GM21528 (cell line): ENCODE results near the gene RALGPS2.

Experiments used
- ATAC-seq: cut with Tn5 transposase; IDR thresholded peaks from one replicate; pipeline ENCODE4 v1.9.1; 2021; ENCODE audit warnings: mild to moderate bottlenecking, moderate library complexity; ENCODE audit not compliant: unreplicated experiment, low FRiP score

Gene RALGPS2

GRCh38 chr1:178959543-178960460 lies 234.8 kb downstream of the RALGPS2 start:
- no peak for ATAC-seq

- no peak for ATAC-seq
Observed at GRCh38 chr1:178960482-178961240, 235.6 kb downstream of the RALGPS2 start.

- no peak for ATAC-seq
Observed at GRCh38 chr1:178961331-178961730, 236.3 kb downstream of the RALGPS2 start.

- ATAC-seq: no peak
Observed at GRCh38 chr1:178961868-178962267, 236.8 kb downstream of the RALGPS2 start.

GRCh38 chr1:178962853-178963711 lies 238.0 kb downstream of the RALGPS2 start:
- ATAC-seq: no peak

GRCh38 chr1:178964469-178965330 lies 239.7 kb downstream of the RALGPS2 start:
- ATAC-seq: no peak

- ATAC-seq: no peak
Observed at GRCh38 chr1:178966312-178966711, 241.3 kb downstream of the RALGPS2 start.

- ATAC-seq: no peak
Observed at GRCh38 chr1:178969226-178969987, 244.4 kb downstream of the RALGPS2 start.

GRCh38 chr1:178970184-178970583 lies 245.1 kb downstream of the RALGPS2 start:
- ATAC-seq: no peak
